Fibroblast of pulmonary artery (primary cell): ENCODE results near the gene KCNMA1.
"Not testable (repeated sequence)": the region's sequence is repeated elsewhere in the genome, so short reads cannot be mapped to it uniquely, and the experiment has no call there.

Experiments
- DNase-seq: peaks from one replicate; pipeline ENCODE4 v3.0.0-alpha.2; 2010; ENCODE audit warnings: low read depth
- H3K4me3 ChIP-seq: replicated peaks from 2 replicates; pipeline ENCODE4 v1.5.1; 2011; ENCODE audit warnings: low read depth, mild to moderate bottlenecking, control low read depth, low read length, moderate library complexity
- CTCF ChIP-seq: IDR thresholded peaks from 2 replicates; pipeline ENCODE4 v1.5.1; 2011; ENCODE audit warnings: mild to moderate bottlenecking, control low read depth, low read length, inconsistent platforms; ENCODE audit errors: missing control alignments

Gene KCNMA1

GRCh38 chr10:77592510-77592909, 45.1 kb downstream of the KCNMA1 start:
- H3K4me3 ChIP-seq: no peak overlapping the region
- TF ChIP-seq CTCF: no peak
- DNase-seq: no peak

- DNase-seq: no peak
- TF ChIP-seq CTCF: no peak
- no peak overlapping the region for H3K4me3 ChIP-seq
Measured at GRCh38 chr10:77591238-77591880, 46.2 kb downstream of the KCNMA1 start.

GRCh38 chr10:77590344-77591237, 47.0 kb downstream of the KCNMA1 start:
- no peak for TF ChIP-seq CTCF
- no peak overlapping the region for H3K4me3 ChIP-seq
- DNase-seq: no peak

- not testable (repeated sequence) for DNase-seq, H3K4me3 ChIP-seq
Measured at GRCh38 chr10:77589703-77590102, 47.9 kb downstream of the KCNMA1 start.

- no peak for DNase-seq
- TF ChIP-seq CTCF: no peak
- H3K4me3 ChIP-seq: no peak overlapping the region
Measured at GRCh38 chr10:77588886-77589285, 48.7 kb downstream of the KCNMA1 start.

GRCh38 chr10:77587416-77587790, 50.2 kb downstream of the KCNMA1 start:
- no peak for DNase-seq
- H3K4me3 ChIP-seq: no peak overlapping the region
- TF ChIP-seq CTCF: no peak

- no peak overlapping the region for H3K4me3 ChIP-seq
- TF ChIP-seq CTCF: no peak
- DNase-seq: peak; percentile 84
Measured at GRCh38 chr10:77586719-77587415, 50.7 kb downstream of the KCNMA1 start.
